Duodenal mucosa (tissue), 2 donors: Measurements from ENCODE around the gene HLF.

Experiments
- H3K27ac ChIP-seq: one replicate; pipeline ENCODE4 v1.7.0; 2013; ENCODE audit warnings: low read depth, low read length
- H3K27me3 ChIP-seq, 2 donors: one replicate each; pipeline ENCODE4 v1.7.0; 2013; ENCODE audit warnings: low read length in 2 of 2, control low read depth in 1 of 2; ENCODE audit not compliant: insufficient read depth in 2 of 2, control insufficient read depth in 1 of 2
- H3K36me3 ChIP-seq, 2 donors: one replicate each; pipeline ENCODE4 v1.7.0; 2013; ENCODE audit warnings: low read length in 2 of 2, control low read depth in 1 of 2; ENCODE audit not compliant: insufficient read depth in 2 of 2, control insufficient read depth in 1 of 2
- H3K4me1 ChIP-seq, 2 donors: one replicate each; pipeline ENCODE4 v1.7.0; 2013; ENCODE audit warnings: low read length in 2 of 2, control low read depth in 1 of 2; ENCODE audit not compliant: insufficient read depth in 2 of 2, control insufficient read depth in 1 of 2
- H3K4me3 ChIP-seq, 2 donors: one replicate each; pipeline ENCODE4 v1.7.0; 2013; ENCODE audit warnings: low read length in 2 of 2, low read depth in 1 of 2
- H3K9ac ChIP-seq, 2 donors: one replicate each; pipeline ENCODE4 v1.7.0; 2013; ENCODE audit warnings: low read length in 2 of 2, low read depth in 1 of 2
- H3K9me3 ChIP-seq, 2 donors: one replicate each; pipeline ENCODE4 v1.7.0; 2013; ENCODE audit warnings: low read length in 2 of 2, control low read depth in 1 of 2; ENCODE audit not compliant: control insufficient read depth in 1 of 2

HLF gene

DNA sequence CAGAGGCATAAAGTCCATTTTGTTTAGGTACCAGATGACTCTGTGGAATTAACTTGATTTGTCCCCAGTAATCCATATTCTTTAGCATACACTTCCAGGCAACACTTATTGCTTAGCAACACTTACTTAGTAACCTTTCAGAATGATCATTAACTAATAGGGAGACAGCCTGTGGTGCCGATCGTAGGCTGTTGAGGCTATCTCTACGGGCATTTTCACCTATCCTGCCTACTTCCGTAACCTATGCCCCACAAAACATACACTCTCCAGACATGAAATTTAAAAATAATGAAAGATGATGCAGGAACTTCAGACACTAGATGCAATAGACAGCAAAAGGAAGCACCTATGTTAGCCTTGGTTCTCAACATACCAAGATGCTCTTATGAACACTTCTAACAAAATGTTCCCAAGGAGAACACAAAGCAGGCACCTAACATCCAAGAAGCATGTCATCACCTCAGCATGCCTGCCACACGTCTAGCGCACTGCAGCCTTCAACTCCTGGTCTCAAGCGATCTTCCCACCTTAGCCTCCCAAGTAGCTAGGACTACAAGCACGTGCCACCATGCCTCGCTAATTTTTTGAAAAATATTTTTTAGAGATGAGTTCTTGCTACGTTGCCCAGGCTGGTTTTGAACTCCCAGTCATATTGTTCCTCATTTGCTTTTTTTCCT lies 34.5 kb downstream of the HLF start:
- no peaks in the 10 kb centered on the region for H3K27me3 ChIP-seq
- no peaks in the 10 kb centered on the region for H3K9me3 ChIP-seq
- no peak overlapping the region for H3K9ac ChIP-seq
- H3K4me1 ChIP-seq: peaks cover 5 to 11% of the 10 kb centered on the region in 2 donors
- no peaks in the 10 kb centered on the region for H3K36me3 ChIP-seq
- no peak overlapping the region for H3K4me3 ChIP-seq
- H3K27ac ChIP-seq: no peak overlapping the region

DNA sequence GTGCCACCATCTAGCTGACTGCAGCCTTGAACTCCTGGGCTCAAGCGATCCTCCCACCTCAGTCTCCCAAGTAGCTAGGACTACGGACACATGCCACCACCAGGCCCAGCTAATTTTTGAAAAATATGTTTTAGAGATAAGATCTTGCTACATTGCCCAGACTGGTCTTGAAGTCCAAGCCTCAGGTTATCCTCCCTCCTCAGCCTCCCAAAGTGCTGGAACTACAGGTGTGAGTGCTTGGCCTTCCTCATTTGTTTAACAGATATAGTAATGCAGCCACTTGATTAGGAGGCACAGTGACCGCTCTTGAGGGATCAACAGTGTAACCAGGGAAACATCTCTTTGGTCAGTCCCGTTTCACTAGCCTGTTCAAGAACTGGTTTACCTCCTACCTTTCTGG lies 35.1 kb downstream of the HLF start:
- no peaks in the 10 kb centered on the region for H3K27me3 ChIP-seq
- peaks cover 5 to 11% of the 10 kb centered on the region in 2 donors for H3K4me1 ChIP-seq
- no peaks in the 10 kb centered on the region for H3K9me3 ChIP-seq
- no peak overlapping the region for H3K4me3 ChIP-seq
- H3K36me3 ChIP-seq: no peaks in the 10 kb centered on the region
- no peak overlapping the region for H3K9ac ChIP-seq
- no peak overlapping the region for H3K27ac ChIP-seq

DNA sequence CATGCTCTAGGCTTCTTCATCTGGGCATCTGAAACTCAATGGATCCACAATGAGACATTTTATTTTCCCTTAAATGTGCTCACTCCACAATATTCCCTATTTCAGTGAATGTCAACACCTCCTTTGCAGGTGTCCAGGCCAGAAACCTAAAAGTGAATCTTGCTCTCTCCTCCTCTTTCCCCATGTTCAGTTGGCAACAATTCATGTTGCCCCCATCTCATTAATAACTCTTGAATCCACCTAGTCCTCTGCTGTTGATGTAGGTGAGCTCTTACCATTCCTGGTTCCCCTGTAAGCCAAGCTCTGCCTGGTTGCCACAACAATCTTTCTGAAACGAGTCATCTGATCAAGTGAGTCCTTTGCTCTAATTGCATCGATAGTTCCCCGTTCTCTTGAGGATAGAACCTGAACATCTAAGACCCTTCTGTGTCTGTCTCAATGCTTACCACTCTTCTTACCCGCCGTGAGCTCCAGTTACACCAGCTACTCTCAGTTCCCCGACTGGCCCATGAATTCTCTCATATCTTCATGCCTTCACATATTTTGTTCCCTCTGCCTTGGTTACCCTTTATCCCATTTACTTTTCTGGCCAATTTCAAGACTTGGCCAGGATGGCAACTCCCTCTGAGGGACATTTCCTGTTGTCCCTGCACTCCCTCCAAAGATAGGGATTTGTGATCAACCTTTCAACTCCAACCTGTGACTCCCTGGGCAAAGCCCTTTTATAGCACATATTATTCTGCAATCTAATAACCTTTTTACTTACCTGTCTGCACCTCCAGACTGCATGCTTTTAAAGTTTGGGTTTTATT lies 35.9 kb downstream of the HLF start:
- Histone ChIP-seq H3K9me3 (no peaks in the 10 kb centered on the region), H3K4me1 (peaks cover 5 to 7% of the 10 kb centered on the region in 2 donors), H3K27ac (no peak overlapping the region), H3K36me3 (no peaks in the 10 kb centered on the region), H3K4me3 (no peak overlapping the region), H3K9ac (no peak overlapping the region), H3K27me3 (no peaks in the 10 kb centered on the region)

DNA sequence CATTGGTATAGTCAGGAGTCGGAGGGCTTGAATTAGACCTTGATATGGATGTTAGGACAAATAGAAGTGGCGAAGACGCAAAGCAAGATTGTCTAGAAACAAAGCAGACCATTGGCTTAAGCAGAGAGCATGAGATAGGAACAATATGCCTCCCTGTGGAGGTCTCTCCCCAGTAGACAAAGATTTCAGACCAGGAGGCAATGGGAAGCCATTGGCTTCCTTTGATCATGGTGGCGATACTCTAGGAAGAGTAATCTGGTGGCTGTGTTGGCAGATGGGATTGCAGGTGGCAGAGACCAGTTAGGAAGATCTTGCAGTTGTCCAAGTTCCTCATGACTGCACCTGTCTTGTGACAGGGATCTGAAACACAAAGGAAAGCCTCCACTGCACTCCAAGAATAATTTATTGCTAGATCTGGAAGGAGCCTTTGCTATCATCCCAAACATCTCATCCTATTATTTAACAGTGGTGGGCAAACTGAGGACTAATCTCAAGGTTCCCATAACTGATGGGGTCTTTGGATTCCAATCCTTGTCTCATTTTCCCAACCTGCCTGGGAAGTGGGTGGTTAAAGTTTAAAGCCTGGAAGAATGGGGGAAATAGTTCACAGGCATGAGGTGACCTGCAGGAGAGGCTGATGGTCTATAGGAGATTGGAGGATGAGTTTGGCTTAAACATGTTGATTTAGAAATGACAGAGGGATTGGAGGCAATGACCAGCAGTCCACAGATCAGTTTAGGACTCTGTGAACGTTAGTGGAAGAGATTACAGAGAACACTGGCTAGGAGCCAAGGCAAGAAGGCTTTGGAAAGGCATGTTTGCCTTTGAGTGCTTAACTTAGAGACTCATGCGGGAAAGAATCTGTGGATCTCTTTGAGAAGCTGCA lies 37.0 kb downstream of the HLF start:
- H3K4me3 ChIP-seq: no peak overlapping the region
- H3K4me1 ChIP-seq: peaks cover 5% of the 10 kb centered on the region in 2 donors
- no peaks in the 10 kb centered on the region for H3K27me3 ChIP-seq
- no peak overlapping the region for H3K27ac ChIP-seq
- H3K36me3 ChIP-seq: no peaks in the 10 kb centered on the region
- no peaks in the 10 kb centered on the region for H3K9me3 ChIP-seq
- H3K9ac ChIP-seq: no peak overlapping the region

DNA sequence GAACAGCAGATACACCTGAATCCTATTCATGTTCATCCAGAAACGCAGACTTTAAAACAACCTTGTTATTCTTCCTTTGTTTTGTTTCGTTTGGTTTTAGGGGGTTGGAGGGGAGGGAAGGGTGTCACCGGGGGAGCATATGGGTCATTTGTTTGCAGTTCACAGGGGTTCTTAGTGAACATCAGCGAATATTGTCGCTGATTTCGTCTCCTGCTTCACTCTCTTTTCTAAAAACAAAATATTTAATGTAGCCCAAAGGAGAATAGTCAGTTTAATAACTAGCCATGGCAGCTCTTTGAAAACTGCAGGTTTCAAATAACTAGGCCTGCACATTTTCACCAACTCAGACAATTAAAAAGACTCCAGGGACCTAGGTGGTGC lies 37.6 kb downstream of the HLF start:
- Histone ChIP-seq H3K36me3 (no peaks in the 10 kb centered on the region), H3K4me3 (no peak overlapping the region), H3K9me3 (no peaks in the 10 kb centered on the region), H3K27me3 (no peaks in the 10 kb centered on the region), H3K27ac (no peak overlapping the region), H3K4me1 (peaks cover 5% of the 10 kb centered on the region in 2 donors), H3K9ac (no peak overlapping the region)

DNA sequence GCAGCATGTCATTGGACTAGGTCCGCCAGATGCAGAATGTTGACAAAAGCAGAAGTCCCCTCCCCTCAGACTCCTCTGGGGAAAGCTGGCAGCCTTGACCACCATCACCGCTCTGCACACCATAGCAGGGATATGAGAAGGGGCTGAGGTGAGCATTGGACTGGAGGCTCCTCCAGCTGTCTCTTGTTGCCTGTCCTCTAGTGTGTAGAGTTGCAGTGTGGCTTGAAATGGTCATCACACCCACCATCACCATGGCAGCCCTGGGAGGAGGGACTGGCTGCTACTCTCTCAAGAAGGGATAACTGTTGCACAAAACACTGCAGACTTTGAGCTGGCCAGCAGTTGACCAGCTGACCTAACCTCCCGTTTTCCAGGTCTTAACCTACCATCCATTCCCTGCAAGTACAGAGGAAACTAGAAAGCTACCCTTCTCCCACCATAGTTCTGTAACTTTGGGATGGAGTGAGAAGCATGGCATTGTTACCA lies 38.3 kb downstream of the HLF start:
- H3K9ac ChIP-seq: no peak overlapping the region
- peaks cover 5% of the 10 kb centered on the region in 2 donors for H3K4me1 ChIP-seq
- H3K9me3 ChIP-seq: no peaks in the 10 kb centered on the region
- no peaks in the 10 kb centered on the region for H3K27me3 ChIP-seq
- no peak overlapping the region for H3K27ac ChIP-seq
- H3K4me3 ChIP-seq: no peak overlapping the region
- no peaks in the 10 kb centered on the region for H3K36me3 ChIP-seq

DNA sequence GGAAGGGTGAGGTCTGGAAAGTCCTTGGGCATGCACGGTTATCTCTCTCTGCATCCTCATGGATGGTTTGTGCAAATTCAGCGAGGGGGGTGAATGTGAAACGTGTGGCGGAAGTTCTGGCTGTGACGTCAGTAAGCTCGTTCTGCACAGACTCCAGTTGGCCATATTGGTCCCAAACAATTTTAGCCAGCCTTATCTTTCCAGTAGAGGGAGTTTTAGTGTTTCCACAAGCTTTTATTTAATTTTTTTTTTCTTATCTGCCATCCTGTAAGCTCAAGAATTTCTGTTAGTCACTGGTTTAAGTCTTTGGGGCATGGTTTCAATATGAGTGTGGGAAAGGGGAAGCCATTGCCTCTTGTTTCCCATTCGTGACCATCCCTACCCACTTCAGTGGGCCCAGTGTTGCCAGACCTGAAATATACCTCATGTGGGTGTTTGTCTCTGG lies 39.0 kb downstream of the HLF start:
- no peak overlapping the region for H3K4me3 ChIP-seq

DNA sequence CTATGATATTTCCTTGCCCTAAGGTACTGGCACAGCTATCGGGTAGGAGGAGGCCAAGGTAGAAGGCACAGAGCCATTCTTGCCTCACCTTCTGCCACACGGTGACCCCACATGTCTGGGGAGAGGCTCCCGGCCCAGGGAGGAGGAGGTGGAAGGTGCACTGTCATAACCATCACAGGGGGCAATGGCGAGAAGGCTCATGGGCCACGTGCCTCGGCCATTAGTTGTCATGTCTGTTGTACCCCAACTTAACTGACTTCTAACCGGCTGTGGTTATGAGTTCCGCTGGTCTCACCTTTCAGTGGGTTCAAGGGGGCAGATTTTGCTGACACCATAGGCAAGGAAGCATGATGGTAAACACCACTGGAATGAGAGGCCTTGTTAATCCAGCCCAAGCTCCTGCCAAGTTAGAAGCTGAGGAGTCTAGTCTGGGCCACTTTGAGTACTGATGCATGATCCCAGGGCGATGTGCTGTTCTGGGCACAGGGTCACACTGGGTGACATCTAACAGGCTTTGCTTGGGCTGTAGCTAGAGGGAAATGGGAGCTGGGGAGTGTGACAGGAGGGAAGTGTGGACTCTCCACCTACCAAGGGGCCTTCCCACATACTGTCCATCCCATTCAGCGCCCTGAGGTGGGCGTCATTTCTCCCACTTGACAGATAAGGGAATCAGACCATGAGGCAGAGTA lies 39.6 kb downstream of the HLF start:
- H3K36me3 ChIP-seq: no peaks in the 10 kb centered on the region
- no peak overlapping the region for H3K4me3 ChIP-seq
- H3K27me3 ChIP-seq: no peaks in the 10 kb centered on the region
- no peak overlapping the region for H3K27ac ChIP-seq
- H3K9me3 ChIP-seq: no peaks in the 10 kb centered on the region
- H3K9ac ChIP-seq: no peak overlapping the region
- peaks cover 5% of the 10 kb centered on the region in 2 donors for H3K4me1 ChIP-seq

More for the DNA sequence above, 39.0 kb downstream of the HLF start:
- Histone ChIP-seq H3K9ac (no peak overlapping the region), H3K4me1 (peaks cover 5% of the 10 kb centered on the region in 2 donors), H3K27me3 (no peaks in the 10 kb centered on the region), H3K27ac (no peak overlapping the region), H3K9me3 (no peaks in the 10 kb centered on the region), H3K36me3 (no peaks in the 10 kb centered on the region)

DNA sequence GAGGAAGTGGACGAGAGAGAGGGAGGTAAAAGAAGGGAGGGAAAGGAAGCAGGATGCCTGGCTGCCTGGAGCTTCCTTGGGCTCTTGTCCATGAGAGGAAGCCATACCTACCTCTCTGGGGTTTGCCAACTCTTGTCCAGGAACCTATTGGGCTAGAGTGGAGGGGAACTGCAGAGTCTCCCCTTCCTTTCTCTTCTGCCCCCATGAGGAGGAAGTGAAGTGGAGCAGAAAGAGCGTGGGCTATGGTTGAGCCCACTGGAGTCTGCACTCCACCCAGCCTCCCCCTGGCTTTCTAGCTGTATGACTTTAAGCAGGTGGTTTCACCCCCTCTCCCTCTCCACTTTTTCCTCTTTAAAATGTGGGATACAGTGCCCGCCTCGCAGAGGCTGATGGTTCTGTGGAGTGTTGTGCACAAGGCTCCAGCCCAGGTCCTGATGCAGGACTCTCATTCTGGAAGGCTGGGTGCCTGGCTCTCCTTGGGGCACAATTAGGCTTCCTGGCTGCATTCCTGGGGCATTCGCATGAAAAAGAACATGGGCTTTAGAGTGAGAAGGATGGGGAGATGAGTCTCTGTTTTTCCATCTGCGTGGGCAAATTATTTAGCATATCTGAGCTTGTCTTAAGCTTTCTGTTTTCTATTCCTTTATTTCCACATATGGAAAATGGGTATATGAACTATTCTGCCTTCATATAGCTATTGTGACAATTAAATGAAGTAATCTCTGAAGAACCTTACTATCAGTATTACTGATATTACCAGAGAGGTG lies 40.7 kb downstream of the HLF start:
- Histone ChIP-seq H3K27ac (no peak overlapping the region), H3K9ac (no peak overlapping the region)

More for the DNA sequence above, 40.7 kb downstream of the HLF start:
- H3K4me3 ChIP-seq: no peak overlapping the region
- no peaks in the 10 kb centered on the region for H3K36me3 ChIP-seq
- peaks cover 5% of the 10 kb centered on the region in 2 donors for H3K4me1 ChIP-seq
- no peaks in the 10 kb centered on the region for H3K27me3 ChIP-seq
- no peaks in the 10 kb centered on the region for H3K9me3 ChIP-seq
